Measurements from ENCODE around the gene TET3.

DNA sequence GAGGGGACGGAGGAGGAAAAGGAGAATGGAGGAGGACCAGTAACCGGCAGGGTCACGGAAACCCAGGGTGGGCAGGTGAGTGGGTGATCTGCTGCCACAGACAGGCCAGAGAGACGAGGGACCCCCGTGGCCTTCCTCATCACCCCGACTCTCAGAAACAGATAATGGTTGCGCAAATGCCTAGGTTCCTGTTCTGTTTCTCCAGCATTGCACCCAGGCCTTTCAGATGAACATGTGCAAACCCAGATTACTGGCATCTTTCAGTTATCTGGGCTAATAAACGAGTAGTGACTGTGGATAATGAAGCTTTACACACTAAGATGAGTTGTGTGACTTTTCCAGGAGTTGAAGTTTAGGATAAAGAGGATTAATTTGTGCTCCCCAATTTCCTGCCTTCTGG lies 46.5 kb downstream of the TET3 start:
- TF ChIP-seq CTCF (conservative IDR thresholded peaks at IDR 0.05; ENCODE audit: low read depth in 2 of 2) (no peak), EZH2 (IDR thresholded peaks at IDR 0.05; ENCODE audit: low read depth, unreplicated experiment) (no peak), POLR2AphosphoS5 (IDR thresholded peaks at IDR 0.05; ENCODE audit: low read depth) (no peak), ZNF331 (CRISPR knock-in tag; IDR thresholded peaks at IDR 0.05; ENCODE audit: low read depth) (no peak), EZH2phosphoT487 (IDR thresholded peaks at IDR 0.05; ENCODE audit: unreplicated experiment) (no peak), JUNB (IDR thresholded peaks at IDR 0.05; ENCODE audit: unreplicated experiment) (no peak), ZNF114 (CRISPR knock-in tag; IDR thresholded peaks at IDR 0.05) (no peak), STAT1 (IDR thresholded peaks at IDR 0.05; ENCODE audit: unreplicated experiment) (no peak)
- TF ChIP-seq, protein P1, sequence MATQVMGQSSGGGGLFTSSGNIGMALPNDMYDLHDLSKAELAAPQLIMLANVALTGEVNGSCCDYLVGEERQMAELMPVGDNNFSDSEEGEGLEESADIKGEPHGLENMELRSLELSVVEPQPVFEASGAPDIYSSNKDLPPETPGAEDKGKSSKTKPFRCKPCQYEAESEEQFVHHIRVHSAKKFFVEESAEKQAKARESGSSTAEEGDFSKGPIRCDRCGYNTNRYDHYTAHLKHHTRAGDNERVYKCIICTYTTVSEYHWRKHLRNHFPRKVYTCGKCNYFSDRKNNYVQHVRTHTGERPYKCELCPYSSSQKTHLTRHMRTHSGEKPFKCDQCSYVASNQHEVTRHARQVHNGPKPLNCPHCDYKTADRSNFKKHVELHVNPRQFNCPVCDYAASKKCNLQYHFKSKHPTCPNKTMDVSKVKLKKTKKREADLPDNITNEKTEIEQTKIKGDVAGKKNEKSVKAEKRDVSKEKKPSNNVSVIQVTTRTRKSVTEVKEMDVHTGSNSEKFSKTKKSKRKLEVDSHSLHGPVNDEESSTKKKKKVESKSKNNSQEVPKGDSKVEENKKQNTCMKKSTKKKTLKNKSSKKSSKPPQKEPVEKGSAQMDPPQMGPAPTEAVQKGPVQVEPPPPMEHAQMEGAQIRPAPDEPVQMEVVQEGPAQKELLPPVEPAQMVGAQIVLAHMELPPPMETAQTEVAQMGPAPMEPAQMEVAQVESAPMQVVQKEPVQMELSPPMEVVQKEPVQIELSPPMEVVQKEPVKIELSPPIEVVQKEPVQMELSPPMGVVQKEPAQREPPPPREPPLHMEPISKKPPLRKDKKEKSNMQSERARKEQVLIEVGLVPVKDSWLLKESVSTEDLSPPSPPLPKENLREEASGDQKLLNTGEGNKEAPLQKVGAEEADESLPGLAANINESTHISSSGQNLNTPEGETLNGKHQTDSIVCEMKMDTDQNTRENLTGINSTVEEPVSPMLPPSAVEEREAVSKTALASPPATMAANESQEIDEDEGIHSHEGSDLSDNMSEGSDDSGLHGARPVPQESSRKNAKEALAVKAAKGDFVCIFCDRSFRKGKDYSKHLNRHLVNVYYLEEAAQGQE (IDR thresholded peaks at IDR 0.05; ENCODE audit: unreplicated experiment): no peak
- TF ChIP-seq, protein P2, sequence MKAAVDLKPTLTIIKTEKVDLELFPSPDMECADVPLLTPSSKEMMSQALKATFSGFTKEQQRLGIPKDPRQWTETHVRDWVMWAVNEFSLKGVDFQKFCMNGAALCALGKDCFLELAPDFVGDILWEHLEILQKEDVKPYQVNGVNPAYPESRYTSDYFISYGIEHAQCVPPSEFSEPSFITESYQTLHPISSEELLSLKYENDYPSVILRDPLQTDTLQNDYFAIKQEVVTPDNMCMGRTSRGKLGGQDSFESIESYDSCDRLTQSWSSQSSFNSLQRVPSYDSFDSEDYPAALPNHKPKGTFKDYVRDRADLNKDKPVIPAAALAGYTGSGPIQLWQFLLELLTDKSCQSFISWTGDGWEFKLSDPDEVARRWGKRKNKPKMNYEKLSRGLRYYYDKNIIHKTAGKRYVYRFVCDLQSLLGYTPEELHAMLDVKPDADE (IDR thresholded peaks at IDR 0.05): no peak
